Loucy (cell line): ENCODE data around the gene KCNQ4.

Experiments
- H2AFZ ChIP-seq: fragments of 200-600 bp; sonication (generic); 2 replicates; pipeline ENCODE4 v1.6.0; 2016; ENCODE audit warnings: antibody characterized with exemption, mild to moderate bottlenecking, low read length, moderate library complexity
- H3F3A ChIP-seq: fragments of 200-600 bp; 2 replicates; pipeline ENCODE4 v1.6.0; 2016; ENCODE audit warnings: antibody characterized with exemption, low read depth, mild to moderate bottlenecking
- H3K27me3 ChIP-seq: fragments of 200-600 bp; sonication (generic); 2 replicates; pipeline ENCODE4 v1.6.1; 2014; ENCODE audit warnings: low read length, mild to moderate bottlenecking; ENCODE audit not compliant: insufficient read depth, poor library complexity, severe bottlenecking
- H3K36me3 ChIP-seq: fragments of 200-600 bp; sonication (generic); 2 replicates; pipeline ENCODE4 v1.6.1; 2016; ENCODE audit warnings: low read length; ENCODE audit not compliant: insufficient read depth
- H3K4me1 ChIP-seq: fragments of 200-600 bp; sonication (generic); 2 replicates; pipeline ENCODE4 v1.5.1; 2014; ENCODE audit warnings: low read length, mild to moderate bottlenecking; ENCODE audit not compliant: insufficient read depth, poor library complexity, severe bottlenecking
- H3K4me2 ChIP-seq: fragments of 200-600 bp; sonication (generic); 2 replicates; pipeline ENCODE4 v1.6.0; 2014; ENCODE audit warnings: antibody characterized with exemption, low read length, low read depth, mild to moderate bottlenecking; ENCODE audit not compliant: poor library complexity, severe bottlenecking
- H3K4me3 ChIP-seq: fragments of 200-600 bp; sonication (generic); 2 replicates; pipeline ENCODE4 v1.5.1; 2014; ENCODE audit warnings: low read length, mild to moderate bottlenecking, mixed read lengths; ENCODE audit not compliant: poor library complexity, severe bottlenecking
- H3K79me2 ChIP-seq: fragments of 200-600 bp; sonication (generic); 2 replicates; pipeline ENCODE4 v1.6.1; 2014; ENCODE audit warnings: low read length; ENCODE audit not compliant: insufficient read depth
- H3K9ac ChIP-seq: fragments of 200-600 bp; sonication (generic); 2 replicates; pipeline ENCODE4 v1.6.0; 2014; ENCODE audit warnings: mild to moderate bottlenecking, low read depth, low read length, moderate library complexity; ENCODE audit not compliant: poor library complexity, severe bottlenecking
- H3K9me2 ChIP-seq: fragments of 200-600 bp; sonication (generic); replicated peaks from 2 replicates; pipeline ENCODE4 v1.6.1; 2016; ENCODE audit warnings: low read depth, low read length, mixed read lengths
- H3K9me3 ChIP-seq: fragments of 200-600 bp; sonication (generic); 2 replicates; pipeline ENCODE4 v1.6.1; 2014; ENCODE audit warnings: mild to moderate bottlenecking, antibody characterized with exemption, low read length, low read depth; ENCODE audit not compliant: insufficient read depth
- H4K20me1 ChIP-seq: fragments of 200-600 bp; sonication (generic); 2 replicates; pipeline ENCODE4 v1.6.0; 2014; ENCODE audit warnings: antibody characterized with exemption, low read length, mild to moderate bottlenecking; ENCODE audit not compliant: insufficient read depth, poor library complexity, severe bottlenecking
- EZH2phosphoT487 ChIP-seq: fragments of 200-600 bp; IDR thresholded peaks from 2 replicates; pipeline ENCODE4 v1.6.1; 2018; ENCODE audit warnings: antibody characterized with exemption, mild to moderate bottlenecking, moderate library complexity, borderline replicate concordance
- TF ChIP-seq, protein P1 (sequence below): fragments of 200-600 bp; sonication (generic); conservative IDR thresholded peaks from 2 replicates; pipeline ENCODE4 v1.5.1; 2014; ENCODE audit warnings: mild to moderate bottlenecking, antibody characterized with exemption, low read length

Gene KCNQ4

DNA sequence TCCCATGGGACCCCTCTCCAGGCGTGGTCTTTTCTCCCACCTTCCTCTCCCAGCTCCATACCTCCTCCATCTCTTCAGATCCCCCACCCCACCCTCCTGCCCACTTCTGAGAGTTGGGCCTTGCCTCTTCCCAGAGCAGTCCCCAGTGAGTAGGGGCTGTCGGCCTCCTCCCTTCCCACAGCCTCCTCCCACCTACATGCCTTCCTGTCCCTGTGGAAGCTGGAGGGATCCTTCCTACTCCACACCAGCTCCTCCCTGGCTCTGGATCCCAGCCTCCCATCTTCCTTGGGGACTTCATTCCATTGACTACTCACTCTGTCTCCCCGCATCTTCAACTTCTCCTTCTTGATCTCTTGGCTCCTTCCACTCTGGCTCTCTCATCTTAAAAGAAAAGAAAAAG, 24.9 kb downstream of the KCNQ4 start:
- no peak overlapping the region for H3K4me2 ChIP-seq
- H4K20me1 ChIP-seq: no peaks in the 10 kb centered on the region
- no peaks in the 10 kb centered on the region for H3K9me2 ChIP-seq
- no peaks in the 10 kb centered on the region for H3K36me3 ChIP-seq
- H3K9me3 ChIP-seq: no peaks in the 10 kb centered on the region
- H3K79me2 ChIP-seq: no peaks in the 10 kb centered on the region
- H3K4me3 ChIP-seq: no peak overlapping the region
- peaks cover 8% of the 10 kb centered on the region for H3K4me1 ChIP-seq
- H2AFZ ChIP-seq: no peak overlapping the region
- no peaks in the 10 kb centered on the region for H3K27me3 ChIP-seq
- no peaks in the 10 kb centered on the region for H3F3A ChIP-seq
- TF ChIP-seq, protein P1, sequence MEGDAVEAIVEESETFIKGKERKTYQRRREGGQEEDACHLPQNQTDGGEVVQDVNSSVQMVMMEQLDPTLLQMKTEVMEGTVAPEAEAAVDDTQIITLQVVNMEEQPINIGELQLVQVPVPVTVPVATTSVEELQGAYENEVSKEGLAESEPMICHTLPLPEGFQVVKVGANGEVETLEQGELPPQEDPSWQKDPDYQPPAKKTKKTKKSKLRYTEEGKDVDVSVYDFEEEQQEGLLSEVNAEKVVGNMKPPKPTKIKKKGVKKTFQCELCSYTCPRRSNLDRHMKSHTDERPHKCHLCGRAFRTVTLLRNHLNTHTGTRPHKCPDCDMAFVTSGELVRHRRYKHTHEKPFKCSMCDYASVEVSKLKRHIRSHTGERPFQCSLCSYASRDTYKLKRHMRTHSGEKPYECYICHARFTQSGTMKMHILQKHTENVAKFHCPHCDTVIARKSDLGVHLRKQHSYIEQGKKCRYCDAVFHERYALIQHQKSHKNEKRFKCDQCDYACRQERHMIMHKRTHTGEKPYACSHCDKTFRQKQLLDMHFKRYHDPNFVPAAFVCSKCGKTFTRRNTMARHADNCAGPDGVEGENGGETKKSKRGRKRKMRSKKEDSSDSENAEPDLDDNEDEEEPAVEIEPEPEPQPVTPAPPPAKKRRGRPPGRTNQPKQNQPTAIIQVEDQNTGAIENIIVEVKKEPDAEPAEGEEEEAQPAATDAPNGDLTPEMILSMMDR: no peak
- no peak for TF ChIP-seq EZH2phosphoT487
- H3K9ac ChIP-seq: no peak overlapping the region

DNA sequence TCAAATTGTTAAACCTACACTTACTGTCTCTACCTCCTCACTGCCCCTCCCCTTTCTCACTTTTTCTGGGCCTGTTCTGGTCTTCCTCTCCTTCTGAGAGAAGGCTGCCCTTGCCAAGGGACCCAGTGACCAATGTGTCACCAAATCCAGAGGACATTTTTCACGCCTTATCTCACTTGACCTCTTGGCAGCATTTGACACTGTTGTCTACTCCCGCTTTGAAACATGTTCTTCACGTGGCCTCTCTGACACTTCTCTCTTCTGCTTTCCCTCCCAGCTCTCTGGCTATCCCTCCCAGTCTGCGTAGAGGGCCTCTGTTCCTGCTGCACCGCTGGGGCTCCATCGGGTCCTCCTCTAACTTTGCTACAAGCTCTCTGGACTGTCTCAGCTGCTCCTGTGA, 25.3 kb downstream of the KCNQ4 start:
- Histone ChIP-seq H3F3A (no peaks in the 10 kb centered on the region), H3K27me3 (no peaks in the 10 kb centered on the region), H3K4me2 (peak overlapping the region; percentile 23), H3K9ac (no peak overlapping the region), H3K9me2 (no peaks in the 10 kb centered on the region), H3K4me3 (no peak overlapping the region), H3K36me3 (no peaks in the 10 kb centered on the region), H3K9me3 (no peaks in the 10 kb centered on the region), H2AFZ (no peak overlapping the region), H4K20me1 (no peaks in the 10 kb centered on the region), H3K79me2 (no peaks in the 10 kb centered on the region), H3K4me1 (peaks cover 8% of the 10 kb centered on the region)
- TF ChIP-seq EZH2phosphoT487: no peak
- TF ChIP-seq, protein P1: no peak

DNA sequence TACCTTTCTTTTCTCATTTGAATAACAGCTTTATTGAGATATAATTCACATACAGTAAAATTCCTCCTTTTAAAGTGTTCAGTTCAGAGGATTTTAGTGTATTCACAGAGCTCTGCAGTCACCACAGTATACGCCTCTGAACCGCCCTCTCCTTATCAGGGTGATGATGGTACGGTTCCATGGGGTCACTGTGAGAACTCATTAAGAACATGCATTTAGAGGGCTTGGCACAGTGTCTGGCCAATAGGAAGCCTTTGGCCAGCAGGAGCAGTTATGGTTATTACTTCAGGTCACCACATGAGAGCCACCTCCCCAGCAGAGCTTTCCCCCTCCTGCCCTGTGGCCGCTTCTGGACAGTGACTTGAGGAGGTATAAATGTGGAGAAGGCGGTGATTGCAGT, 27.3 kb downstream of the KCNQ4 start:
- Histone ChIP-seq H3K79me2 (no peaks in the 10 kb centered on the region), H3K4me2 (no peak overlapping the region), H3F3A (no peaks in the 10 kb centered on the region), H2AFZ (no peak overlapping the region), H3K9me2 (no peaks in the 10 kb centered on the region), H3K4me1 (peaks cover 8% of the 10 kb centered on the region), H3K4me3 (no peak overlapping the region), H4K20me1 (no peaks in the 10 kb centered on the region), H3K27me3 (no peaks in the 10 kb centered on the region), H3K36me3 (no peaks in the 10 kb centered on the region), H3K9me3 (no peaks in the 10 kb centered on the region), H3K9ac (no peak overlapping the region)
- TF ChIP-seq, protein P1: no peak
- TF ChIP-seq EZH2phosphoT487: no peak
